Limb (tissue), 2 donors: Measurements from ENCODE around the gene PTGR3.
A peak's percentile ranks its signal among the peaks of the same experiment; 100 is the strongest.

ENCODE experiments used
- DNase-seq, 2 donors: peaks; one replicate each; pipeline ENCODE4 v3.0.0-alpha.2; 2016; ENCODE audit errors: extremely low spot score in 2 of 2

PTGR3 gene

DNA sequence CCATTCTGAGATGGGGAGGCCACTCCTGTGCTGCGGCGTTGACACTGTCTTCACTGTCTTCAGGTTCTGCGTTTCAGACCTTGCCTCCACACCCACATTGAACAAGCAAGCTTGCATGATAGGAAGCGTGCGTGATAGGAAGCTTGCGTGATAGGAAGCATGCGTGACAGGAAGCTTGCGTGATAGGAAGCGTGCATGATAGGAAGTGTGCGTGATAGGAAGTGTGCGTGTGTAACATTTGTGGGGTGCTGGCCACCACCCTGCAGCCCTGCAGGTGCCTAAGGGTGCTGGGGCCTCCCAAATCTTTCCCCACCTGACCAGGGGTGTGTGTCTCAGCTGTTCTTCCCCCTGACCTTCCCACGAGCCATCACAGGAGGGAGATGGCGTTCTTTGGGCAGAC, 27.0 kb upstream of the PTGR3 start:
- DNase-seq, result no peak

DNA sequence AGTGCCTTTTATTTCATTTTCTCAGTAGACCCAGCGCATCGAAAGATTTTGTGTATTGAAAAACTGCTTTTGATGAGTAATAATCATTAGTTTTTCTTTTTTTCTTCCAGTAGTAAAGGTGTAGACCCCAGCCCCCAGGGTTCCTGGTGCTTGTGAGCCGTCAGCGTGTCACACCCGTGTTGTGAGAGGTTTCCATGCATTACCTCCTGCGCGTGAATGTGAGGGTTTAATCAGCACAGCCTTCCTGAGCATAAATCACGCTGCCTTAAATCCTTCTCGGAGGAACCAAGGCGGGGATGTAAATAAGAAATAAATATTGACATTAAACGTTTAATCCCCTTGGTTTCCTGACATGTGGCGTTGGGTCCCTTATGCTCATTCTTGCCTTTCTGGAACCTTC, 26.0 kb upstream of the PTGR3 start:
- DNase-seq, result no peak

DNA sequence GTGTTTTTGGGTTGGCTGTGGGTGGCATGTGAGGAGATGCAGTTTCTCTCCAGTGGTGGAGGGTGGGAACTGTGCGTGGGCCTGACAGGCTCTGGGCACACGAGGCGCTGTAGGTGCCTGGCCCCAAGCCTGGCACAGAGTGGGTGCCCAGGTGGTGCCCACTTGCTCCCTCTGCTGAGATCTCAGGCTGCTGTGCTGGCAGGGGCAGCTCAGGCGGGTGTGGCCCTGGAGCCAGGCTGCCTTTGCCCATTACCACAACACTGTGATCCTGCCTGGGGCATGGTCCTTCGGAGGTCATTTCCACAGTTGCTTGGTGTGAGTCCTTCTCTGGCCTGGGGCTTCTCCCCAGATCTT, 22.1 kb upstream of the PTGR3 start:
- DNase-seq, result no peak

DNA sequence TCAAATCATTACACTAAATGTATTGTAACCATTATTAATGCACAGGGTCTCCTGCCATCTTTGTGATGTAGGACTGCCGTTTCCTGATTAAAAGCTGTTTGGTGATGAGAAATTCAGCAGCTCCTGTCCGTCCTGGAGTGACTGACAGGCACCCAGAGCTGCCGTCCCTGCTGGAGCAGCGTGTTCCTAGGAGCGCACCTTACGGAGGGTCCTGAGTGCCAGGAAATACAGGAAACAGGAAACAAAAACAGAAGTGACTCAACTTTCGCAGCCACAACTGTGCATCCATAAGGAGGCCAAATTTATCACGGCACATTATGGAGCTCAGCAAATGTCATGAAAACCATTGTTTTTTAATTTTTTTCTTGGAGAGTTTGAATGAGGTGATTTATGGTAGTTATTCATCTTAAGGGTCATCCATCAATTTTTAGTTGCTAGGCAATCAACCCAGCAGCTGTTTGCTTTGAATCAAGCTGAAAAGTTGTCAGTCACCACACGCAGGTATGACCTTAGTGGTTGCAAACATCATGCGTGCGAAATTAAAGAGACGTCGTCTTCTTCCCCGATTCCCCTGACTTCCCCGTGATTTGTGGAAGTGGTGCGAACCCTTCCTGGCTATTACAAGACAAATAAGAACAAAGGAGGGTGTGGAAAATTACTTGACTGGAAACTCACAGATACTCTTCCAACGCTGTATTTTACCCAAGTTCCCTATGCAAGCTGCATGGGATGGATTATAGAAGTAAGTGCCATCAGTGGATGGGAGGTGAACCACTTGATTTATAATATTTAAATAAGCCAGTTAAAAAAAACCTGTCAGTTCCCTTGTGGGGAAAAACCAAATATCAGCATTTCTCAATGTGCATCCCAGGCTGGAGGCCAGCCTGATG, 21.5 kb upstream of the PTGR3 start:
- no peak for DNase-seq

DNA sequence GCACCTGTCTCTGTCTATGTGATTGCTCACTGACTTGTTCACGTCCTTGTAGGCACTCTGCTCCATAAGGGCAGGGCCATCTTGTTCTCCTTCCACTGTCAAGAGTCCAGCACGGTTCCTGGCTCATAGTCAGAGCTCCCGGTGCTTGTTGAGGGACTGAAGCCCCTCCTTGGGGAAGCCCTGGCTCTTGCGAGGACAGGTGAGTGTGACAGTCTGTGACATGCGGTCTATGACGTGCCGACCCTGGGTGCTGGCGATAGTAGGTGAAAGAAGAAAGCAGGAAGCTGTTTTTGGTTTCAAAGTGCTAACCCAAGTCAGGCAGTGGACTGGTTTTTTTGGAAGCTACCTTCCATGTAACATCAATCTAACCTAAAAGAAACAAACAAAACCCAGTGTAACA, 20.5 kb upstream of the PTGR3 start:
- no peak for DNase-seq

DNA sequence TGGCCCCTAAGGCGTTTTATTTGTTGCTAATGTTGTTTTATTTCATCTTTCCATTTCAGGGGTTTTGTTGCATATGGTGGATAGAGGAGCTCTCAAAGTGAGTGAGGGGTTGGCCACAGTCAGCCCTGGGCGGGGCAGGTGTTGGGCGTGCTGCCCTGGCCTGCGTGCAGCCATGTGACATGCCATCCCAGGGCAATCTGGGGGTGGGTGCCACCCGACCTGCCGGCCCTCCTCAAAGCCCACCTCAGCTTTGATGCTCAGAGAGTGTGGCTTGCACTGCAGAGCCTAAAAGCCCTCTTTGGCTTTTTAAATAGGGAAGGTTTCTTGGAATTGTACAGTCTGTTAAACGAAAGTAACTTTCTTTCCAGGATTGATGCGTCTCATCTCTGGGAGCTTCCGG, 20.0 kb upstream of the PTGR3 start:
- DNase-seq, result no peak

DNA sequence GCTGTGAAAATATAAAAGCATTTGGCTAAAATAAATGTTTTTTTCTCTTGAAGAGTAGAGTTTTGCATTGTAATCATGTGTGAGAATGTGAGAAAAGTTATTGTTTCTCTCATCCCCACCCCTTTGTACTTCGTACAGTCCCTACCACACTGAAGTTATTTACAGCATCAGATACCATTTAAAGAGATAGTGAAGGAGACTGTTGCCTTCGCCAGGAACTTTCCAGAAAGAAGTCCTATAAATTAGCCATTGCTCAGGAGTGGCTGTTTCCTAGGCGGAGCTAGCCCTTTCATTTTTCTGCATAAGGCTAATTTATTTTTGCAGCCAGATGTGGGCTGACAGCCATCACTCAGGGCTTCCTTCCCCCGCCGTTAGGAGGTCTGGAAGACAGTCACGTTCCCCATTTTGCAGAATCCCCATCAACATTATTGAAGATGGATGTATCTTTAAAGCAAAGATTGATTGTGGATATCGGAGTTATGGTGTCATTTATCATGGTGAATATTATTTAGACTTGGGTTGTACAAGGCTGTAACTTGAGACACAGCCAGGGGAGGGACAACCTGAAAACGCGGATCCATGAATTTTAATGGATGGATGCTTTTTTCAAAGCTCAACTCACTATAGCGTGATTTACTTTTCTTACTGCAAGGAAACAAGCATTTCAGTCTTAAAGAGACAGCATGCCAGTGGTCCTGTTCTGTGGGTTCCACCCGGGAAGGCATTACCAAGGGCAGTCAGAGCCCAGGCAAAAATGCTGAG, 18.8 kb upstream of the PTGR3 start:
- DNase-seq, result no peak

DNA sequence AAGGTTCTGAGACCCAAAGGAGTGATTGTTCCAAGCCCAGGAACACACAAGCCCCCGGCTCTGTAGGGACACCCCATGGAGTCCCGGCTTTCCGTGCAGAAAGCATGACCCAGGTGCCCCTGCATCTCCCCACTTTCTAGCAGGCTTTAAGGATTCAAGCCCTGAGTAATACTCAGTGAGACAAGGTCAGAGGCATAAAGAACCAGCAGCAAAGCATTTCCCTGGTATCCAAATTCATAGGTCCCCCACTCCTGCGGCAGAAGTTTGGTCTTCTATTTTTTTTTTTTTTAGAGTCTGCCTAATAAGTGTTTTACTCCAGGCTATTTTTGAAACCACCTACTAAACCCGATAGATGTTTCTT, 18.0 kb upstream of the PTGR3 start:
- no peak for DNase-seq

DNA sequence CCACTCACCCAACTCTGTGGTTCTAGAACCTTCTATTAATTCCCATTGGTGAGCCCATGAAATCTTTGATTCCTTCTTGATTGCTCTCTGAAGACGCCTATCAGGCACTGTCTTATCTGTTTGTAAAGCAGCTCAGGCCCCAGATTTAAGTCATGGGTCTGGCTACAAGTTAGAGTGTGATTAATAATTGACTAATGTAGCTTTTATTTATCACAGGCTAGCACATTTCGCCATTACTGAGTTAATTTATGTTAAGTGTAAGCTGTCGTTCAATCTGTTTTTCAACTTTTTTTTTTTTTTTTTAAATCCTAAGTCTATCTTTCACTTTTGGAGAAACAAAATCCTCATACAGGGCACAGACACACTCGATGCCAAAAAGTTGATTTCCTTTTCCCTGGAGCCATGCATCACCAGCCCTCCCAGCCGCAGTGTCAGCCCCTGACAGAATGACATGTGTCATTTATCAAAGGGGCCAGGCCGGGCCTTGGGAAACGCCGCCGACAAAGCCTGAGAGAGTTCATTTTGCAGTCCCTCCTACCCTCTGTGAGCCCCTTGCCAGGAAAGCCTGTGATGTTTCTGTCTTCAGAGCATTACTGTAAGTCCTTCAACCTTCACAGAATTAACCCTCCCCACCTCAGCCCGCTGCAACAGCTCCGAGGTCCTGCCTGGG, 17.5 kb upstream of the PTGR3 start:
- peak in 1 of 2 donors; percentile 68 for DNase-seq

DNA sequence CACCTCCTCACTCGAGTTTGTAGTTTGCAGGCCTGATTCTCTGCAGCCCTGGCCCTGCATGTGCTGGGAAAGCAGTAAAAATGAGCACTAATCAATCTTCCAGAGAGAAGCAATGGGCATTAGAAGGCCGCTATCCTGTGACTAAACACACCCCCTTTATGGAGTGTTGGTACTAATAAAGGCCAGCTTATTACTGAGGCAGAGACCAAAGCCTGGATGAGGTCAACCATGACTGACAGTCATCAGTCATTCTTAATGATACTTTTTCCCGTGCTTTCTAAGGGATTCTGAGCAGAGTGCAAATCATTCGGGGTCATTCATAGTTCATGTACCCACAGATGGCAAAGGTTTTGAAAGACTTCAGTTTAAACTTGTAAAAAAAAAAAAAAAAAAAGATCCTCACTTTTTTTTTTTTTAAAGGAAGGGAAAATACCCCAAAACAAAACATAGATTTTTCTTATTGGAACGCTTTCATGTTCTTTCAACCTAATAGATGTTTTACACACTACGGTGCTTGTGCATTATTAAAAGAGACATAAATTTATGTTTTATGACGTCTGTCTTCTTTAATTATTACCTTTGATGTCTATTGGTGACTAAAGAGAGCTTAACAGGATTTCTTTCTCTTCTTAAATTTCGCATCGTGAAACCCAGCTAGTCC, 14.9 kb upstream of the PTGR3 start:
- DNase-seq, result no peak

DNA sequence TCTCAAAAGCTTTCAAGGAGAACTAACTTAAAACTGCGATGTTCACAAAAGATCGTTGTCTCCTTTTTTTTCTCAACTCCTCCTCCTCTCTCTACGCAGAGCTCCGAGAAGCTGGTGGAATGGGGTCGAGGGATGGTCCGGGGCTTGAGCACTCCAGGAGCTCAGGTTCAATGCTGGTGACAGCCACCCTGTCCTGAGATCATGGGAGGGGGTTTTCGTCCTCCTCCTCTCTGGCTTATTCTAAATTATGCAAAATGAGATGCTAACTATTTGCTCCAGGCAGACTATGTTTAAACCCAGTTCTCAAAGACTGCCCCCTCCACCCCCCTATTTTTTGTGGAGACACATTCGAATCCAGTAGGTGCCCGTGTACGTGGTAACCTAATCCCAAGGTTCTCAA, 13.5 kb upstream of the PTGR3 start:
- no peak for DNase-seq

DNA sequence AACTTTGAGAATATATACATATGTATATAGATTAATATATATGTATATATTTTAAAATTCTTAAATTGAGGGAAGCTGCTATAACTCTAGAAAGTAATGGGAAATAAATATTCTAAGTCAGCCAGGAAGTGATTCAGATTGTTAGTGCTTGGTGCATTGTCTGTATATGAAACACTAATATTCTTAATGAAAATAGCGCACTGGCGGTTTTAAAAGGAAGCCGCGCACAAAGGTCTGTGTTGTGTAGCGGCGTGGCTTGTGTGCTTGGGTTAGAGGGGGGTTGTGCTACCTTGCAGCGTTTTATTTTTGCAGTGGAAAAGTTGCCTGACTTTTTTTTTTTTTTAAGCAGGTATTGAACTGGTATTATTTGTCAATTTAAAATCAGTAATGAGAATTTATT, 13.0 kb upstream of the PTGR3 start:
- no peak for DNase-seq

DNA sequence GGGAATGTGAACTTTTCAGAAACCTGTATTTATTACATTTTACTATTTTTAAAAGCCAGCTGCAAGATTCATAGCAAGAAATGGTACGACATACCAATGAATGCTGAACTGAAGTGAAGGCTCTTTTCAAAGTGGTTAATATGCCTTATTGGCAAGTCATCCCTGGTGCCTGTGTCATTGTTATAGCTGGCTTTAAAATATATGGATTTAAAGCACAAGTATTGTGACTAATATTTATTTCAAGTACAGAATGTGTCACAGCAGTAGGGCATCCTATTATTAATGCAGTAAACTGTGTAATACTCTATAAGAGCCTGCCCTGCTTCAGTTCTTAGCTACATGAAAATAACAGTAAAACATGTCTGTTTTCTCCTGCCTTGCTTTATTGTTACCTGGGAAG, 12.5 kb upstream of the PTGR3 start:
- no peak for DNase-seq

DNA sequence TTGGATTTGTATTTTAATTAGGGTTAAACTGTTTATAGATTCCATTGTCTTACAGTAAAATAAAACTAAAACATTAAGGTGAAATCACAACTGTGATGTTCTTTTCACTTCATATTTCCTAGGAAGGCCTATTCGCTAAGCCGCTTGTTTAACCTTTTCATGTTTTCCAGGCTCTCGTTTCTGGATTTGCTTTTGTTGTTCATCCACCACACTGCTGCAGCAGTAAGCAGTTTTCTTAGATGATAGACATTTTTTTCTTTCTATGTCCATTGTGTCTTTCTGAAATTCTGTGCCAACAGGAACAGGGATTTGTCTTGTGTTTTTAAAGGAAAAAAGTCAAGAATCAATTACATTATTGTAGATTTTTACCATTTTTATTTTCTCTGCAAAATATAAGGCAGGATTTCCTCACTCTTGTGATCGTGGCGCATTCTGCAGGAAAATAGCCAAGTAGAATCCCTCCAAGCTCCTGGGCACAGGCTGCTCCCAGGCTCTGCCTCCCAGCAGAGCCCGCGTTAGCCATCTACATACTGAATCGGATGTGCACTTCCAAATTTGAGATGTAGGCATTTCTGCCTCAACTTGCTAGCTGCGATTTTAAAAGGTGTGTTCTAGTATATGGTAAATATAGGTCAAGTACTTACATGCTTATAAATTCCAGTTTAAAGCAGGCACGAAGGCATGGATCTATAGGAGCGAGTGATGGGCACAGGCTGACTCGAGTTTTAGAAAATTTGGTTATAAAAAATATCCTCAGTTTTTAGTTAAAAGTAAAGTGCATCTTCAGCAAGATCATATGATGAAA, 11.8 kb upstream of the PTGR3 start:
- DNase-seq, result no peak

DNA sequence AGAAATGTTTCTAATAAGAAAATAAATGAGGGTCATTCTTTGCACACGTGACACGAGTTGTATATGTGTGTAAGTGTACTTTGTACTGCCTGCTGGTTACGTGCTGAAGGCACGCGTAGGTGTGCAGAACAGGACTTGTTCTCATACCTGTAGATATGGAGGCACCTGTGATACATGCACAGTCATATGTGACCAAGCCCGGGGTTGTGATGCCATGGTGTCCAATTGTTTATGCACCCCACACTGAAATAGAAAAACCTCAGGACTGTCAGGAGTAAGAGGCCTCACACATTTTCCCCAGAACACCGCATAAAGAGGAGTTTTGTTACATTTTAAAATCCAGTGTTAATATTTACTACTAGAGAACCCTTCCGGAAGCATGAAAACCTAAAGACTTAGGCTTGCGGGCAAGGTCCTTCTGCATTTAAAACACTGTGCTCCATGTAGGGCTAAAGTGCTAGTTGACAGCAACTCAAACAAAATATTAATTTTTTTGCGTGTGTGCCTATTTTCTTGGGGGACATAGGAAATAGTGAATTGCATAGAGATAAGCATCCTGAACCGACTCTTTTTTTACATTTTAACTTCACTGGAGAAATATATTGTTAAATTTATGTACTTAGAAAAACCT, 10.9 kb upstream of the PTGR3 start:
- no peak for DNase-seq

DNA sequence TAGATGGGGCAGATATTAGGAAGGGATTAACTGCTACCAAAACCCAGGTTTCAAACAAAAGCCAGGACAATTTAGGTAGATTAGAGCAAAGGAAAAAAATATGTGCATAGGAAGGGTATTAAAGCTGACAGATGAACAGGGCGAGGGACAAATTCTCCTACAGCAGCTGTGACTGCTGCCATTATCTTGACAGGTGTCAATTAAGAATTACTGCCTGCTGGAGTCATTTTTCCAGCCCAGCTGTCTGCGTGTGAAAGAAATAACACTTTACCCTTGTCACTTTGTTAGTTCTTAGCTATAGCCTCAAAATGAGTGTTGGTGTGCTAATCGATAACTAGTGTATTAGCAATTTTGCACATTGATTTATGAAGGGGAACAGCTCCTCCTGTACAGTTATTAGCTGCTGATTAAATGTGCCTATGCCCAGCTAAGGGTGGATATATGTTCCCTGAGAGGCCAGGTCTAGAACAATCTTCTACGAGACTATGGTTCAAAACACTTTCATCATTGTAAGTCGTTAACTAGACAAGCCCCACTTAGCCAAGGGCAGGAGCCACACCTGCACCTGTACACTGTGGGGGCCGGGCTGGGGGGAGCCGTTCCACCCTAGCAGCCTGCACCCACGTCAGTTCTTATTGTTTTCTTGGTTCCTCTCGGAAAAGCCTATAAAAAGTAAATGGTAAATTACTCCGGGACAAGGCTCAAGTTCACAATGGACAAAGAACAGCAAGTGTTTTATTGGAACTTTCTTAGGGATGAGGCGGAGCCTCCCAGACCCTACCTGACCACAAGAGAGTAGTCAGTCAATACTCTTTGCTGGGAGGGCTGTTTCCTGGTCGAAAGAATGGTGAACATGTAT, 9.4 kb upstream of the PTGR3 start:
- DNase-seq, result no peak

DNA sequence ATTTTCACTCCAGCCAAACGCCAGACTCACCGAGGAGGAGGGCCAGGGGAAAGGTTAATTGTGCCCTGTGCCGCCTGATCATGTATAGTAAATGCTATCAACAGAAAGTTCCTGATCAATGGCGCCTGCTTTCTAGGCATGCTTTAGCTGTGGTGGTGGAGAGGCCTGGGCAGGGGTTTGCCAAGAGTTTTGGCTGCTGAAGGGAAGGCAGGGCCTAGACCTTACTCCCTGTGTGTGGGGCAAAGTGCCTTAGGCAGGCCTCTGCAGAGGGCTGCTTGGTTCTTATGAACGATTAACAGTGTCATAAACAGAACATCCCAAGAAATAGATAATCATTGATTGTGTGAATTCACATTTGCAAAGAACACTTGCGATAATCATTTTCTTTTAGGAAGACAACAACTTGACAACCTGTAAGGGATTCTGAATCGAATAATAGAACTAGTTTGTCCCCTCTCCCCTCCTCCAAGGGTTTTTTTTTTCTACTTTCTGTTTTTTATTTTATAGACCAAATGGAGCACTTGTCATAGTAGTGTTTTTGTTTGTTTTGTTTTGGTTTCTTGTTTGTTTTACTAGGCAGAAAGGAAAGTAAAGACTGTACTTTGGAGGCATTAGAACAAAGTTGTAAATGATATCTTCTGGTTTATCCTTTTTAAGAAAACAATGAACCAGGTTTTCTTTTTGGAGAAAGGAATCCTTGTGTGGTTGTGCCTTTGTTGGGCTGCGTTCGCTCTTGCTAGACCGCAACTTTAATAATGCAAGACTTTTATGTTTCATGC, 8.2 kb upstream of the PTGR3 start:
- no peak for DNase-seq

DNA sequence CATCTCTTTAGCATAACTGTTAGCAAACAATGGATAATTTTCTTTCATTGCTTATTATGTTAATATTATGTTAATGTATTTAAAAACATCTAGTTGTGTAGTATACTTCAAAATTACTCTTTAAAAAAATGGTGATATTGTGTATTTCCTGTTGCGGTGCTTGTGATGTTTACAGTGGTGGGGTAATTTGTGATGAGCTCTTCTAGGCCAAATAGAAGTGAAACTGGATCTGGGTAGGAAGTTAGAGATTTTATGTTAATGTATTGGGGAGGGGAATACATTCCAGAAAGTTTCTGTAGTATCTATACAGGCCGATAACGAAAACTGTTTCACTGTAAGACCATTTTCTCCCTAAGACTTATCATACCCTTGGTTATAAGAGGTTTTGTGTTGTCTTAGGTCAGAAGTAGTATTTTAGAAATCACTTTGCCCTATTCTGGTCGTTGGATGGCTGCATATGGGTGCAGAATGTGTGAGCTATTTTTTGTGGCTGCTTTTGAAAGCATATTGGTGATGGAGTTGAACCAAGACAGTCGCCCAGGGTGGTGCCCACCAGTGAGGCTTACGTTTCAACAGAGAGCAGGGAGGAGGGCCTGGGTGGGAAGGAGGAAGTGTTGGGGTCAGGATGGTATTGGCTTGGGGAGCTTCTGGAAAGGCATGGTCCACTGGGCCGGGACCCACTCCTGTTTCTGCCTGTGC, 7.4 kb upstream of the PTGR3 start:
- DNase-seq, result no peak
